ENCODE results near the gene TEAD2. TPM values are rescaled to one million over a fixed set of nuclear protein-coding genes. Genes with fewer than 3 reads are reported as not detected.

The TEAD2 gene
- total RNA-seq, 1 experiment from 2014 or later, result 2.4 TPM

GRCh38 chr19:49343123-49343522 is 19.1 kb downstream of the TEAD2 start:
- no peak overlapping the region for H3K4me3 Mint-ChIP-seq (ENCODE audit: low read depth, unreplicated experiment)
- H3K9me3 Mint-ChIP-seq (ENCODE audit: low read depth, unreplicated experiment), result no peaks in the 10 kb centered on the region
- DNase-seq, result no peak
- no TSS peak for BruUV-seq (replicated peaks)
- no peak overlapping the region for H3K27ac Mint-ChIP-seq (ENCODE audit: unreplicated experiment)
- TF ChIP-seq CTCF (IDR thresholded peaks at IDR 0.05; ENCODE audit: unreplicated experiment), result no peak
- peaks cover 29% of the 10 kb centered on the region for H3K27me3 Mint-ChIP-seq (ENCODE audit: unreplicated experiment)
- intact Hi-C loops (cut with micrococcal nuclease; ENCODE audit: unreplicated experiment), result no loop called here
- no peaks in the 10 kb centered on the region for H3K36me3 Mint-ChIP-seq (ENCODE audit: insufficient read depth, unreplicated experiment)
- CTCF ChIA-PET, result no interaction called here
- peaks cover 10% of the 10 kb centered on the region for H3K4me1 Mint-ChIP-seq (ENCODE audit: low read depth, unreplicated experiment)

GRCh38 chr19:49342291-49342721 is 19.9 kb downstream of the TEAD2 start:
- H3K27me3 Mint-ChIP-seq (ENCODE audit: unreplicated experiment), result peaks cover 37% of the 10 kb centered on the region
- CTCF ChIA-PET, result no interaction called here
- no peak overlapping the region for H3K4me3 Mint-ChIP-seq (ENCODE audit: low read depth, unreplicated experiment)
- no peak for DNase-seq
- H3K27ac Mint-ChIP-seq (ENCODE audit: unreplicated experiment), result no peak overlapping the region
- H3K4me1 Mint-ChIP-seq (ENCODE audit: low read depth, unreplicated experiment), result peaks cover 10% of the 10 kb centered on the region
- BruUV-seq (replicated peaks), result no TSS peak
- intact Hi-C loops (cut with micrococcal nuclease; ENCODE audit: unreplicated experiment), result no loop called here
- H3K36me3 Mint-ChIP-seq (ENCODE audit: insufficient read depth, unreplicated experiment), result no peaks in the 10 kb centered on the region
- TF ChIP-seq CTCF (IDR thresholded peaks at IDR 0.05; ENCODE audit: unreplicated experiment), result no peak
- H3K9me3 Mint-ChIP-seq (ENCODE audit: low read depth, unreplicated experiment), result no peaks in the 10 kb centered on the region

GRCh38 chr19:49340865-49341718 is 21.1 kb downstream of the TEAD2 start:
- CTCF ChIA-PET, result interaction anchor here (0.5 kb wide), 1 partner anchor 35 kb away, joined by 5 read pairs; no protein-coding TSS in a partner anchor
- no peak for DNase-seq
- Mint-ChIP-seq H3K4me3 (ENCODE audit: low read depth, unreplicated experiment) (peak overlapping the region; percentile 56), H3K36me3 (ENCODE audit: insufficient read depth, unreplicated experiment) (no peaks in the 10 kb centered on the region), H3K9me3 (ENCODE audit: low read depth, unreplicated experiment) (no peaks in the 10 kb centered on the region), H3K27ac (ENCODE audit: unreplicated experiment) (no peak overlapping the region), H3K27me3 (ENCODE audit: unreplicated experiment) (peaks cover 49% of the 10 kb centered on the region), H3K4me1 (ENCODE audit: low read depth, unreplicated experiment) (peaks cover 10% of the 10 kb centered on the region)
- no peak for TF ChIP-seq CTCF (IDR thresholded peaks at IDR 0.05; ENCODE audit: unreplicated experiment)
- intact Hi-C loops (cut with micrococcal nuclease; ENCODE audit: unreplicated experiment), result no loop called here
- no TSS peak for BruUV-seq (replicated peaks)

GRCh38 chr19:49340069-49340864 is 21.9 kb downstream of the TEAD2 start:
- peaks cover 58% of the 10 kb centered on the region for H3K27me3 Mint-ChIP-seq (ENCODE audit: unreplicated experiment)
- no peaks in the 10 kb centered on the region for H3K9me3 Mint-ChIP-seq (ENCODE audit: low read depth, unreplicated experiment)
- TF ChIP-seq CTCF (IDR thresholded peaks at IDR 0.05; ENCODE audit: unreplicated experiment), result no peak
- peak; percentile 67 for DNase-seq
- BruUV-seq (replicated peaks), result no TSS peak
- H3K27ac Mint-ChIP-seq (ENCODE audit: unreplicated experiment), result no peak overlapping the region
- CTCF ChIA-PET, result no interaction called here
- peaks cover 10% of the 10 kb centered on the region for H3K4me1 Mint-ChIP-seq (ENCODE audit: low read depth, unreplicated experiment)
- H3K4me3 Mint-ChIP-seq (ENCODE audit: low read depth, unreplicated experiment), result peak overlapping the region; percentile 56
- intact Hi-C loops (cut with micrococcal nuclease; ENCODE audit: unreplicated experiment), result no loop called here
- H3K36me3 Mint-ChIP-seq (ENCODE audit: insufficient read depth, unreplicated experiment), result no peaks in the 10 kb centered on the region
